HEK293T (cell line): ENCODE data around the gene BCO2.

Source experiments
- BHLHE40 ChIP-seq: fragments of 450-650 bp; IDR thresholded peaks from 2 replicates; pipeline ENCODE4 v1.6.1; 2016; ENCODE audit warnings: mild to moderate bottlenecking, moderate library complexity, borderline replicate concordance
- SUZ12 ChIP-seq: fragments of 450-650 bp; IDR thresholded peaks from 2 replicates; pipeline ENCODE4 v1.6.1; 2016; ENCODE audit warnings: mild to moderate bottlenecking

DNA sequence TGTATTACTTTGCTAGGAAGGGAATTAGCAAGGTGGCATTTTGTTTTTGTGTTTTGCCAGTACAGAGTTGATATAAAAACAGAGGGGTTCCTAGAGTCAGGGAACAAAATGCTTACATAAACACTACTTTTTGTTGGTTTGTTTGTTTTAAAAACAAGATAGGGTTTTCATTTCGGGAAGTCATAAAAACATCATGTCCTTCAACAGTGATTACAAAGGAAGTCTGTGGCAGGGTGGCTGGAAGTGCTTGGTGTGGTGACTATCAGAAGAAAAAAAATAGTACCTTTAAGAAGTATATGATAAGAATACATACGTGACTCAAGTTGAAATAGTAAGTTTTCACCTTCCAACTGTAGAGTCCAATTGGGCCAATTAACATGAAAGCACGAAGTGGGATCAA is 10.3 kb upstream of the BCO2 start:
- TF ChIP-seq SUZ12, result no peak
- no peak for TF ChIP-seq BHLHE40
